ENCODE measurements around the gene PDZK1IP1. TPM values are rescaled to one million over a fixed set of nuclear protein-coding genes. Genes with fewer than 3 reads are reported as not detected.

The PDZK1IP1 gene
- total and polyA plus RNA-seq, 4 donors, result 0.75 to 2.2 (median 0.98) TPM

- H3K9ac ChIP-seq (ENCODE audit: low read depth in 1 of 2, low read length in 2 of 2), result peak overlapping the region in 1 of 2 donors; percentile 21
- H3K4me1 ChIP-seq (ENCODE audit: control insufficient read depth in 4 of 4, insufficient read depth in 4 of 4, low read length in 3 of 4), result peaks cover 0 to 21% (median 10%) of the 10 kb centered on the region in 4 donors
- no peak for TF ChIP-seq FOXA1 (IDR thresholded peaks at IDR 0.05)
- peak; percentile 87 for TF ChIP-seq CTCF (IDR thresholded peaks at IDR 0.05; ENCODE audit: low read depth, low read length, missing input control)
- TF ChIP-seq FOXA2 (IDR thresholded peaks at IDR 0.05), result no peak
- TF ChIP-seq EGR1 (IDR thresholded peaks at IDR 0.05; ENCODE audit: low read depth in 2 of 2), result peak in 1 of 2 donors; percentile 21
- peak in 1 of 2 donors; percentile 46 for TF ChIP-seq RXRA (IDR thresholded peaks at IDR 0.05)
- TF ChIP-seq ZBTB33 (IDR thresholded peaks at IDR 0.05), result no peak
- TF ChIP-seq RAD21 (IDR thresholded peaks at IDR 0.05), result peak; percentile 91 to 96
- no peak for TF ChIP-seq SP1 (IDR thresholded peaks at IDR 0.05)
- no peak for TF ChIP-seq MAX (IDR thresholded peaks at IDR 0.05)
- peak in 1 of 2 donors; percentile 5 for TF ChIP-seq HNF4A (conservative IDR thresholded peaks at IDR 0.05)
- no peak for TF ChIP-seq TAF1 (conservative IDR thresholded peaks at IDR 0.05)
- peak; percentile 69 for TF ChIP-seq REST (IDR thresholded peaks at IDR 0.05)
- peak in 1 of 2 donors; percentile 75 for TF ChIP-seq GABPA (IDR thresholded peaks at IDR 0.05 in 1 of 2, conservative IDR thresholded peaks at IDR 0.05 in 1 of 2)
- no peak for TF ChIP-seq ATF3 (IDR thresholded peaks at IDR 0.05)
- TF ChIP-seq JUND (IDR thresholded peaks at IDR 0.05), result no peak
- no peak for TF ChIP-seq NR2F2 (IDR thresholded peaks at IDR 0.05)
- TF ChIP-seq HNF4G (IDR thresholded peaks at IDR 0.05), result no peak
- no peak for TF ChIP-seq YY1 (IDR thresholded peaks at IDR 0.05)
- WGBS, result 10% methylated on average over 30 of the region's 30 CpGs
- peak; percentile 92 for DNase-seq (ENCODE audit: low spot score)
- H3K27ac ChIP-seq (ENCODE audit: low read depth in 1 of 2, low read length in 2 of 2), result no peak overlapping the region
- H3K36me3 ChIP-seq (ENCODE audit: control insufficient read depth in 4 of 4, insufficient read depth in 3 of 4, low read depth in 1 of 4, low read length in 3 of 4), result no peaks in the 10 kb centered on the region
- no peaks in the 10 kb centered on the region for H3K9me3 ChIP-seq (ENCODE audit: control insufficient read depth in 4 of 4, low read length in 3 of 4)
- peaks cover 0 to 3% (median 0%) of the 10 kb centered on the region in 4 donors for H3K27me3 ChIP-seq (ENCODE audit: control insufficient read depth in 4 of 4, insufficient read depth in 4 of 4, low read length in 3 of 4)
- H3K4me3 ChIP-seq (ENCODE audit: low read depth in 1 of 3, low read length in 3 of 3), result peak overlapping the region in 2 of 3 donors; percentile 30 to 40
Measured at GRCh38 chr1:47179017-47179987, 10.5 kb downstream of the PDZK1IP1 start.
